Chondrocyte (in vitro differentiated cells): ENCODE measurements around the gene DHX35. TPM values are rescaled to one million over a fixed set of nuclear protein-coding genes. Genes with fewer than 3 reads are reported as not detected.

Experiments
- DNase-seq: peaks from one replicate; pipeline ENCODE4 v3.0.0; 2021; ENCODE audit warnings: mixed read lengths, low spot score
- H3K27ac Mint-ChIP-seq: one replicate; pipeline ENCODE4 v1.8.0; 2021; ENCODE audit warnings: mild to moderate bottlenecking, moderate library complexity, mixed read lengths; ENCODE audit not compliant: unreplicated experiment
- H3K27me3 Mint-ChIP-seq: 2 replicates; pipeline ENCODE4 v1.8.0; 2021; ENCODE audit warnings: low read depth, mixed read lengths
- H3K36me3 Mint-ChIP-seq: 2 replicates; pipeline ENCODE4 v1.8.0; 2021; ENCODE audit warnings: low read depth, mixed read lengths
- H3K4me1 Mint-ChIP-seq: 2 replicates; pipeline ENCODE4 v1.8.0; 2021; ENCODE audit warnings: low read depth, mild to moderate bottlenecking, mixed read lengths
- H3K4me3 Mint-ChIP-seq: one replicate; pipeline ENCODE4 v1.8.0; 2021; ENCODE audit warnings: mild to moderate bottlenecking, moderate library complexity, mixed read lengths; ENCODE audit not compliant: unreplicated experiment
- H3K9me3 Mint-ChIP-seq: 2 replicates; pipeline ENCODE4 v1.8.0; 2021; ENCODE audit warnings: low read depth, mixed read lengths
- CTCF ChIP-seq: fragments of 200-600 bp; sonication (generic); IDR thresholded peaks from 2 replicates; pipeline ENCODE4 v1.5.0; 2021; ENCODE audit warnings: antibody characterized with exemption, mild to moderate bottlenecking, moderate library complexity
- total RNA-seq: library from RNA; stranded (reverse); gene quantifications from 3 replicates; pipeline ENCODE4 v1.2.1, GENCODE V29; 2021

The DHX35 gene
- total RNA-seq, 1 donor from 2014 or later = 7.8 TPM

DNA sequence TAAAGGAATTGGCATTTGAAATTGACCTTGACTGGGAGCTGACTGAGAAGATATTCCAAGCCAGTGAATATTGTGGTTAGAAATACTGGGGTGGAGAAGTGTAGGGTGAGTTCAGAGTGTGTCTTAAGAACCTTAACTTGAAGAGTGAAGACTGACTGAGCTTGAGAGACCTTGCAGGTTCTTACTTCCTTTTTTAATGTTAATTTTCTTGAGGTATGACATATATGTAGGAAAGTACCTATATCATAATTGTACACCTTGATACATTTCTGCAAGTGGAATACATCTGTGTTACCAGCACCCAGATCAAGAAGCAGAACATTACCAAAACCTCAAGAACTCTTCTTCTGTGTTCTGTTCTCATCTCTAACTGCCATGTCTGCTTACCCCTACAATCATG is 11.0 kb downstream of the DHX35 start:
- no peak for TF ChIP-seq CTCF
- H3K27ac Mint-ChIP-seq = no peak overlapping the region
- peaks cover 8% of the 10 kb centered on the region for H3K36me3 Mint-ChIP-seq
- no peaks in the 10 kb centered on the region for H3K27me3 Mint-ChIP-seq
- no peak for DNase-seq
- peaks cover 19% of the 10 kb centered on the region for H3K4me1 Mint-ChIP-seq
- H3K9me3 Mint-ChIP-seq = no peaks in the 10 kb centered on the region
- H3K4me3 Mint-ChIP-seq = no peak overlapping the region

- Mint-ChIP-seq H3K4me3 (no peak overlapping the region), H3K27ac (peak overlapping the region; percentile 52), H3K9me3 (no peaks in the 10 kb centered on the region), H3K36me3 (peaks cover 8% of the 10 kb centered on the region), H3K27me3 (no peaks in the 10 kb centered on the region), H3K4me1 (peaks cover 19% of the 10 kb centered on the region)
- DNase-seq = no peak
- TF ChIP-seq CTCF = no peak
Measured at GRCh38 chr20:38973645-38974044, 11.5 kb downstream of the DHX35 start.

GRCh38 chr20:38975539-38976120 is 13.5 kb downstream of the DHX35 start:
- Mint-ChIP-seq H3K36me3 (peaks cover 5% of the 10 kb centered on the region), H3K4me1 (peaks cover 11% of the 10 kb centered on the region), H3K27ac (no peak overlapping the region), H3K27me3 (no peaks in the 10 kb centered on the region), H3K4me3 (no peak overlapping the region), H3K9me3 (no peaks in the 10 kb centered on the region)
- no peak for DNase-seq
- no peak for TF ChIP-seq CTCF

GRCh38 chr20:38979434-38979833 is 17.3 kb downstream of the DHX35 start:
- Mint-ChIP-seq H3K4me3 (no peak overlapping the region), H3K36me3 (peaks cover 2% of the 10 kb centered on the region), H3K9me3 (no peaks in the 10 kb centered on the region), H3K4me1 (peaks cover 7% of the 10 kb centered on the region), H3K27ac (no peak overlapping the region), H3K27me3 (no peaks in the 10 kb centered on the region)
- no peak for DNase-seq
- no peak for TF ChIP-seq CTCF

DNA sequence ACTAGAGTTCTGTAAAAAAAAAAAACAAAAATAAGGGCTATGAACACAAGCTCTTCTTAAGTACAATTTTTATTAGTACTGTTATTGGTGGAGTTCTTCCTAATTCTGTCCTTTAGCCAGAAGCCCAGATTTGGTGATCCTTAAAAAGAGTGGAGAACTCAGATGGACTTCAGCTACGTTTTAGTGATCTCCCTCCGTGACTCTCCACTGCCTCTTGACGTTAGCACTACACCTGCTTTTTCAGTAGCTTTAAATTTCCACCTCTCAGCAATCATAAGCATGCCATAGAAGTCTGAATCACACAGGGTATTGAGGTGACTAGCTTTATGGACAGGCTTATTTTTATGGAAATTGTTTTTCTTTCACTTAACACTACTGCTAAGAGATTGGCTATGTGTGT is 17.7 kb downstream of the DHX35 start:
- no peaks in the 10 kb centered on the region for H3K27me3 Mint-ChIP-seq
- H3K9me3 Mint-ChIP-seq = no peaks in the 10 kb centered on the region
- H3K4me1 Mint-ChIP-seq = peaks cover 9% of the 10 kb centered on the region
- no peak overlapping the region for H3K27ac Mint-ChIP-seq
- H3K36me3 Mint-ChIP-seq = no peaks in the 10 kb centered on the region
- H3K4me3 Mint-ChIP-seq = no peak overlapping the region
- no peak for TF ChIP-seq CTCF
- DNase-seq = no peak
